H1 (cell line): ENCODE data around the gene SRXN1. TPM values are rescaled to one million over a fixed set of nuclear protein-coding genes. Genes with fewer than 3 reads are reported as not detected.

ENCODE experiments used
- CTCF ChIA-PET: fragments of 300-600 bp; sonication (Branson Sonifier 250); formaldehyde crosslinking; loops from one replicate; lab custom pipeline; 2021; ENCODE audit not compliant: partially characterized antibody; lab: Charles Lee
- POLR2A ChIA-PET: fragments of 300-600 bp; sonication (Branson Sonifier 250); formaldehyde crosslinking; loops from one replicate; lab custom pipeline; 2021; ENCODE audit warnings: inconsistent platforms; ENCODE audit not compliant: partially characterized antibody; lab: Charles Lee
- DNase-seq, 2 experiments: peaks; one replicate each; pipeline versions ENCODE4 v3.0.0 to v3.0.0-alpha.2; 2010 to 2022; ENCODE audit warnings: low spot score in 2 of 2, low read depth in 1 of 2, mixed read lengths in 1 of 2
- FAIRE-seq: peaks from 2 replicates; lab custom pipeline; 2011; peaks lifted over from hg19 to GRCh38; lab: Jason Lieb, UNC
- H2AFZ ChIP-seq: 2 replicates; pipeline ENCODE4 v1.8.1; 2012; ENCODE audit warnings: low read length, inconsistent platforms
- H2AK5ac ChIP-seq: 2 replicates; pipeline ENCODE4 v1.6.1; 2013; ENCODE audit warnings: low read depth, low read length
- H2BK120ac ChIP-seq: replicated peaks from 2 replicates; pipeline ENCODE3; 2013; ENCODE audit warnings: low read depth, low read length, inconsistent platforms
- H2BK12ac ChIP-seq: 2 replicates; pipeline ENCODE4 v1.6.1; 2013; ENCODE audit warnings: low read depth, low read length
- H2BK15ac ChIP-seq: 2 replicates; pipeline ENCODE4 v1.6.1; 2013; ENCODE audit warnings: low read length
- H2BK20ac ChIP-seq: 2 replicates; pipeline ENCODE4 v1.6.1; 2013; ENCODE audit warnings: low read length
- H2BK5ac ChIP-seq: 2 replicates; pipeline ENCODE4 v1.6.1; 2013; ENCODE audit warnings: low read depth, low read length
- H3K14ac ChIP-seq: 2 replicates; pipeline ENCODE4 v1.6.1; 2013; ENCODE audit warnings: inconsistent platforms; ENCODE audit not compliant: insufficient read length
- H3K18ac ChIP-seq: 2 replicates; pipeline ENCODE4 v1.6.1; 2013; ENCODE audit warnings: low read length; ENCODE audit errors: extremely low read depth
- H3K23ac ChIP-seq: 2 replicates; pipeline ENCODE4 v1.6.1; 2013; ENCODE audit warnings: inconsistent platforms; ENCODE audit not compliant: insufficient read length
- H3K23me2 ChIP-seq: 2 replicates; pipeline ENCODE4 v1.6.1; 2013; ENCODE audit warnings: low read depth, low read length
- H3K27ac ChIP-seq: 2 replicates; pipeline ENCODE4 v1.6.1; 2011; ENCODE audit warnings: low read depth, low read length, inconsistent platforms
- H3K27me3 ChIP-seq, 4 experiments: replicated peaks in 1 of 4; 1 replicate in 1 of 4; 2 replicates in 3 of 4; pipeline versions ENCODE4 v1.6.1 to v1.8.1; 2011 to 2013; ENCODE audit warnings: low read length in 3 of 4, mild to moderate bottlenecking in 3 of 4, inconsistent platforms in 2 of 4, mixed read lengths in 2 of 4, moderate library complexity in 1 of 4; ENCODE audit not compliant: control insufficient read depth in 3 of 4, insufficient read depth in 3 of 4; ENCODE audit errors: extremely low read depth in 1 of 4
- H3K36me3 ChIP-seq, 4 experiments: 2 replicates each; pipeline versions ENCODE4 v1.6.1 to v1.8.1; 2011 to 2013; ENCODE audit warnings: mild to moderate bottlenecking in 4 of 4, low read length in 3 of 4, moderate library complexity in 2 of 4, control low read depth in 1 of 4, inconsistent platforms in 1 of 4; ENCODE audit not compliant: insufficient read depth in 4 of 4, control insufficient read depth in 2 of 4
- H3K4ac ChIP-seq: replicated peaks from 2 replicates; pipeline ENCODE3; 2013; ENCODE audit warnings: low read length, low read depth, mixed read lengths, inconsistent platforms; ENCODE audit not compliant: insufficient read length
- H3K4me1 ChIP-seq, 4 experiments: replicated peaks in 1 of 4; 1 replicate in 1 of 4; 2 replicates in 3 of 4; pipeline versions ENCODE4 v1.6.1 to v1.8.1; 2011 to 2013; ENCODE audit warnings: low read length in 3 of 4, inconsistent platforms in 2 of 4, mixed read lengths in 1 of 4; ENCODE audit not compliant: insufficient read depth in 4 of 4, control insufficient read depth in 3 of 4
- H3K4me2 ChIP-seq, 2 experiments: 2 replicates each; pipeline versions ENCODE4 v1.6.1 to v1.8.1; 2011 to 2013; ENCODE audit warnings: low read depth in 2 of 2, low read length in 2 of 2, control low read depth in 1 of 2, inconsistent platforms in 1 of 2, mild to moderate bottlenecking in 1 of 2; ENCODE audit not compliant: insufficient read depth in 1 of 2
- H3K4me3 ChIP-seq, 4 experiments: fragments of 200-600, 300-600 bp in 1 of 4; sonication (generic), shearing (Covaris generic), sonication (Bioruptor Twin) in 1 of 4; 2 replicates each; pipeline versions ENCODE4 v1.5.1 to v1.8.1; 2011 to 2016; ENCODE audit warnings: low read length in 4 of 4, low read depth in 3 of 4, control low read depth in 2 of 4, inconsistent platforms in 2 of 4, mild to moderate bottlenecking in 2 of 4, mixed read lengths in 1 of 4, moderate library complexity in 1 of 4; ENCODE audit not compliant: insufficient read depth in 2 of 4; ENCODE audit errors: extremely low read depth in 1 of 4
- H3K56ac ChIP-seq: replicated peaks from 2 replicates; pipeline ENCODE3; 2013; ENCODE audit warnings: low read depth, mild to moderate bottlenecking, mixed read lengths, low read length, inconsistent platforms; ENCODE audit not compliant: insufficient read length
- H3K79me1 ChIP-seq: 2 replicates; pipeline ENCODE4 v1.6.1; 2013; ENCODE audit warnings: low read depth, low read length, control low read depth
- H3K79me2 ChIP-seq, 2 experiments: 2 replicates each; pipeline versions ENCODE4 v1.6.1 to v1.8.1; 2012 to 2013; ENCODE audit warnings: low read length in 2 of 2, mild to moderate bottlenecking in 2 of 2, inconsistent platforms in 1 of 2; ENCODE audit not compliant: insufficient read depth in 2 of 2, control insufficient read depth in 1 of 2
- H3K9ac ChIP-seq, 4 experiments: replicated peaks in 1 of 4; 1 replicate in 1 of 4; 2 replicates in 3 of 4; pipeline versions ENCODE4 v1.6.1 to v1.8.1; 2011 to 2013; ENCODE audit warnings: low read depth in 3 of 4, low read length in 3 of 4, control low read depth in 2 of 4, mild to moderate bottlenecking in 2 of 4, moderate library complexity in 2 of 4, inconsistent platforms in 1 of 4; ENCODE audit errors: extremely low read depth in 1 of 4
- H3K9me3 ChIP-seq, 2 experiments: 2 replicates each; pipeline versions ENCODE4 v1.6.1 to v1.8.1; 2012 to 2013; ENCODE audit warnings: mild to moderate bottlenecking in 2 of 2, moderate library complexity in 2 of 2, control low read depth in 1 of 2, inconsistent platforms in 1 of 2, low read depth in 1 of 2, low read length in 1 of 2, mixed read lengths in 1 of 2; ENCODE audit not compliant: insufficient read depth in 2 of 2
- H4K20me1 ChIP-seq, 2 experiments: replicated peaks in 1 of 2; 2 replicates each; pipeline versions ENCODE3 to v1.8.1; 2011 to 2013; ENCODE audit warnings: inconsistent platforms in 2 of 2, low read length in 2 of 2, mild to moderate bottlenecking in 1 of 2; ENCODE audit not compliant: insufficient read depth in 2 of 2, control insufficient read depth in 1 of 2
- H4K5ac ChIP-seq: 2 replicates; pipeline ENCODE4 v1.6.1; 2013; ENCODE audit warnings: low read length, low read depth, mixed read lengths, inconsistent platforms; ENCODE audit not compliant: insufficient read length
- H4K8ac ChIP-seq: 2 replicates; pipeline ENCODE4 v1.8.0; 2013; ENCODE audit warnings: mild to moderate bottlenecking, moderate library complexity, low read length, inconsistent platforms; ENCODE audit not compliant: insufficient read depth; ENCODE audit errors: extremely low read depth
- H4K91ac ChIP-seq: replicated peaks from 2 replicates; pipeline ENCODE3; 2013; ENCODE audit warnings: low read length, mixed read lengths, inconsistent platforms; ENCODE audit not compliant: insufficient read length
- ATF2 ChIP-seq: IDR thresholded peaks from 2 replicates; pipeline ENCODE4 v1.6.1; 2012; ENCODE audit warnings: low read length, inconsistent platforms
- CREB1 ChIP-seq: IDR thresholded peaks from 2 replicates; pipeline ENCODE4 v1.6.1; 2012; ENCODE audit warnings: inconsistent platforms
- CTCF ChIP-seq, 3 experiments: IDR thresholded peaks; 1 replicate in 2 of 3; 2 replicates in 1 of 3; pipeline versions ENCODE4 v1.5.1 to v1.6.1; 2011; ENCODE audit warnings: low read length in 3 of 3, mild to moderate bottlenecking in 3 of 3, inconsistent platforms in 2 of 3, low read depth in 1 of 3, moderate library complexity in 1 of 3; ENCODE audit not compliant: insufficient read depth in 1 of 3; ENCODE audit errors: control extremely low read depth in 1 of 3
- EP300 ChIP-seq, 2 experiments: IDR thresholded peaks; 1 replicate in 1 of 2; 2 replicates in 1 of 2; pipeline ENCODE4 v1.6.1; 2011 to 2012; ENCODE audit warnings: low read depth in 2 of 2, low read length in 2 of 2, mild to moderate bottlenecking in 2 of 2, borderline replicate concordance in 1 of 2, inconsistent platforms in 1 of 2, moderate library complexity in 1 of 2
- KDM1A ChIP-seq: fragments of 200-600, 300-600 bp; sonication (generic); IDR thresholded peaks from 2 replicates; pipeline ENCODE4 v1.7.1; 2016; ENCODE audit warnings: mild to moderate bottlenecking, low read length, borderline replicate concordance
- NRF1 ChIP-seq: IDR thresholded peaks from 2 replicates; pipeline ENCODE4 v1.6.1; 2011; ENCODE audit warnings: mild to moderate bottlenecking, low read depth, low read length, improper control_type of control experiment
- RFX5 ChIP-seq: IDR thresholded peaks from 2 replicates; pipeline ENCODE4 v1.6.1; 2011; ENCODE audit warnings: low read depth, low read length, improper control_type of control experiment, borderline replicate concordance
- SP1 ChIP-seq: IDR thresholded peaks from 2 replicates; pipeline ENCODE4 v1.6.1; 2011; ENCODE audit warnings: low read depth, low read length
- SRF ChIP-seq: IDR thresholded peaks from 2 replicates; pipeline ENCODE4 v1.6.1; 2011; ENCODE audit warnings: mild to moderate bottlenecking, low read depth, low read length, moderate library complexity
- TCF12 ChIP-seq: IDR thresholded peaks from 2 replicates; pipeline ENCODE4 v1.6.1; 2011; ENCODE audit warnings: low read depth, mild to moderate bottlenecking, low read length
- WGBS, 2 experiments: shearing (Covaris generic) in 1 of 2; methylation state at CpG; one replicate each; pipeline versions ENCODE4 v1.1.6 to v1.1.7; 2013 to 2015; ENCODE audit warnings: low lambda C conversion rate in 2 of 2, mixed read lengths in 2 of 2, inconsistent platforms in 1 of 2, low coverage in 1 of 2, missing lambda C conversion rate in 1 of 2; ENCODE audit not compliant: insufficient replicate concordance in 2 of 2, insufficient coverage in 1 of 2, insufficient read length in 1 of 2; ENCODE audit errors: extremely low coverage in 1 of 2, missing lambda C conversion rate in 1 of 2; 5-methylcytosine and 5-hydroxymethylcytosine counted together
- polyA plus RNA-seq, 7 experiments: library from polyadenylated mRNA; depleted of rRNA in 3 of 7; stranded (reverse) in 5 of 7; unstranded in 2 of 7; fragments of >200 nt in 5 of 7; fragments of 200-250 nt in 2 of 7; gene quantifications; 1 replicate in 5 of 7; 2 replicates in 1 of 7; 4 replicates in 1 of 7; pipeline versions ENCODE4 v1.2.1 to v1.2.3, GENCODE V29; 2011 to 2013; ENCODE audit warnings: missing spikeins in 2 of 7, mixed read lengths in 2 of 7
- total RNA-seq: library from RNA; stranded (reverse); fragmentation: NEBNext Ultra II Directional; extraction: Animal tissue kit (Norgen Biotek cat#: 25700); gene quantifications from 2 replicates; pipeline ENCODE4 v1.2.1, GENCODE V29; 2021

Gene SRXN1
- total and polyA plus RNA-seq, 2 of the 8 experiments (the other 6 are each of a cell fraction or from before 2014, with no cell fraction given): 12.2 to 15.8 TPM

GRCh38 chr20:607476-607875 lies 45.5 kb downstream of the SRXN1 start:
- Histone ChIP-seq H3K4me2 (no peak overlapping the region), H3K23me2 (peaks cover 5% of the 10 kb centered on the region; the same call in 1 of the 2 replicates), H3K4me1 (peaks cover 0 to 19% (median 13%) of the 10 kb centered on the region in 4 experiments; a peak in 6 of 7 replicates), H2BK15ac (no peak overlapping the region), H3K56ac (no peak overlapping the region), H2BK120ac (no peak overlapping the region), H3K9me3 (no peaks in the 10 kb centered on the region), H4K8ac (no peak overlapping the region), H3K79me2 (no peaks in the 10 kb centered on the region; a peak in 1 of 4 replicates), H3K4me3 (no peak overlapping the region), H3K27ac (no peak overlapping the region), H2AFZ (no peak overlapping the region), H3K27me3 (peaks cover 7 to 28% (median 26%) of the 10 kb centered on the region in 4 experiments), H3K14ac (no peak overlapping the region), H4K20me1 (peaks cover 8 to 14% of the 10 kb centered on the region in 2 experiments), H4K5ac (no peak overlapping the region), H3K36me3 (no peaks in the 10 kb centered on the region), H2AK5ac (no peak overlapping the region), H3K18ac (no peak overlapping the region), H2BK12ac (no peak overlapping the region), H2BK20ac (no peak overlapping the region), H3K79me1 (no peaks in the 10 kb centered on the region), H4K91ac (no peak overlapping the region), H3K4ac (no peak overlapping the region), H3K23ac (no peak overlapping the region), H2BK5ac (no peak overlapping the region), H3K9ac (no peak overlapping the region)
- FAIRE-seq: no peak
- CTCF ChIA-PET: interaction anchor here (0.9 to 3.2 kb wide), 5 partner anchors 30 to 57 kb away, joined by 3 to 14 read pairs (median 4); no protein-coding TSS in a partner anchor
- no peak for DNase-seq
- 94% methylated on average over 5 of the region's 6 CpGs; no CpG with 5 or more reads in 1 of the 2 experiments for WGBS, 2 experiments
- POLR2A ChIA-PET: no interaction called here
- TF ChIP-seq RFX5 (no peak), EP300 (IDR thresholded peaks at IDR 0.05; ENCODE audit: borderline replicate concordance in 1 of 2, low read depth in 2 of 2, low read length in 2 of 2) (no peak), NRF1 (no peak), TCF12 (no peak), CREB1 (no peak), SP1 (no peak), SRF (no peak), KDM1A (no peak), ATF2 (no peak), CTCF (IDR thresholded peaks at IDR 0.05; ENCODE audit: control extremely low read depth in 1 of 3, insufficient read depth in 1 of 3, low read depth in 1 of 3, low read length in 3 of 3) (no peak)
